CD4-positive, CD25-positive, alpha-beta regulatory T cell (primary cell): Measurements from ENCODE around the gene ACER3. TPM values are rescaled to one million over a fixed set of nuclear protein-coding genes. Genes with fewer than 3 reads are reported as not detected.

Source experiments
- ATAC-seq, 2 donors: fragments of 150-1000 bp; cut with Tn5 transposase; one replicate each; pipeline ENCODE4 v1.10.0; 2021; ENCODE audit warnings: low read depth in 2 of 2, moderate number of reproducible peaks in 2 of 2, moderate library complexity in 1 of 2
- DNase-seq, 3 donors: peaks; one replicate each; pipeline versions ENCODE4 v3.0.0 to v3.0.0-alpha.2; 2012 to 2022; ENCODE audit warnings: mixed read lengths in 1 of 3
- H3K27ac ChIP-seq: one replicate; pipeline ENCODE4 v1.7.0; 2013; ENCODE audit warnings: mild to moderate bottlenecking, low read length; ENCODE audit not compliant: insufficient read depth, poor library complexity, severe bottlenecking
- H3K27me3 ChIP-seq: one replicate; pipeline ENCODE4 v1.7.0; 2013; ENCODE audit warnings: low read length; ENCODE audit not compliant: control insufficient read depth, insufficient read depth
- H3K36me3 ChIP-seq: one replicate; pipeline ENCODE4 v1.7.0; 2013; ENCODE audit warnings: mild to moderate bottlenecking, low read length, moderate library complexity; ENCODE audit not compliant: control insufficient read depth, insufficient read depth
- H3K4me1 ChIP-seq: 2 replicates; pipeline ENCODE4 v1.7.0; 2013; ENCODE audit warnings: mild to moderate bottlenecking, low read length; ENCODE audit not compliant: insufficient read depth, control insufficient read depth, poor library complexity, severe bottlenecking
- H3K4me3 ChIP-seq: one replicate; pipeline ENCODE4 v1.7.0; 2013; ENCODE audit warnings: low read depth, mild to moderate bottlenecking, low read length, moderate library complexity
- H3K9me3 ChIP-seq, 2 experiments: 1 replicate in 1 of 2; 2 replicates in 1 of 2; pipeline ENCODE4 v1.7.0; 2013; ENCODE audit warnings: low read length in 2 of 2, mild to moderate bottlenecking in 1 of 2, moderate library complexity in 1 of 2; ENCODE audit not compliant: control insufficient read depth in 2 of 2
- H3K27ac Mint-ChIP-seq, 3 donors: one replicate each; pipeline ENCODE4 v1.8.0; 2020 to 2022; ENCODE audit warnings: mild to moderate bottlenecking in 3 of 3, mixed read lengths in 3 of 3, moderate library complexity in 2 of 3
- H3K27me3 Mint-ChIP-seq: one replicate; pipeline ENCODE4 v1.8.0; 2022; ENCODE audit warnings: mild to moderate bottlenecking, mixed read lengths
- H3K36me3 Mint-ChIP-seq: one replicate; pipeline ENCODE4 v1.8.0; 2020; ENCODE audit warnings: mixed read lengths
- H3K4me1 Mint-ChIP-seq, 4 donors: one replicate each; pipeline ENCODE4 v1.8.0; 2020 to 2022; ENCODE audit warnings: mixed read lengths in 4 of 4, mild to moderate bottlenecking in 1 of 4
- H3K4me3 Mint-ChIP-seq, 4 donors: one replicate each; pipeline ENCODE4 v1.8.0; 2020 to 2022; ENCODE audit warnings: mild to moderate bottlenecking in 4 of 4, mixed read lengths in 4 of 4, moderate library complexity in 3 of 4
- H3K9me3 Mint-ChIP-seq, 7 donors: one replicate each; pipeline ENCODE4 v1.8.0; 2020 to 2022; ENCODE audit warnings: mixed read lengths in 7 of 7, mild to moderate bottlenecking in 3 of 7, moderate library complexity in 2 of 7
- polyA plus RNA-seq, 4 donors: library from polyadenylated mRNA; unstranded; fragments of 300-500 nt; fragmentation: Illumina TruSeq; gene quantifications; one replicate each; pipeline ENCODE4 v1.2.3, GENCODE V29; 2021
- total RNA-seq: library from RNA; stranded (reverse); gene quantifications from one replicate; pipeline ENCODE4 v1.2.3, GENCODE V29; 2022

ACER3 gene
- total and polyA plus RNA-seq, 5 donors from 2014 or later: 2.6 to 11.8 (median 4.4) TPM

- Mint-ChIP-seq H3K9me3 (peaks cover 0 to 2% (median 0%) of the 10 kb centered on the region in 7 donors), H3K36me3 (no peaks in the 10 kb centered on the region), H3K4me1 (no peaks in the 10 kb centered on the region), H3K27ac (no peak overlapping the region), H3K27me3 (peaks cover 20% of the 10 kb centered on the region), H3K4me3 (no peak overlapping the region)
- Histone ChIP-seq H3K27me3 (peaks cover 4% of the 10 kb centered on the region), H3K36me3 (no peaks in the 10 kb centered on the region), H3K4me3 (no peak overlapping the region), H3K4me1 (no peaks in the 10 kb centered on the region), H3K27ac (no peak overlapping the region), H3K9me3 (no peaks in the 10 kb centered on the region)
- DNase-seq (no peak), ATAC-seq (no peak)
Observed at GRCh38 chr11:76838678-76839068, 22.0 kb upstream of the ACER3 start.

DNA sequence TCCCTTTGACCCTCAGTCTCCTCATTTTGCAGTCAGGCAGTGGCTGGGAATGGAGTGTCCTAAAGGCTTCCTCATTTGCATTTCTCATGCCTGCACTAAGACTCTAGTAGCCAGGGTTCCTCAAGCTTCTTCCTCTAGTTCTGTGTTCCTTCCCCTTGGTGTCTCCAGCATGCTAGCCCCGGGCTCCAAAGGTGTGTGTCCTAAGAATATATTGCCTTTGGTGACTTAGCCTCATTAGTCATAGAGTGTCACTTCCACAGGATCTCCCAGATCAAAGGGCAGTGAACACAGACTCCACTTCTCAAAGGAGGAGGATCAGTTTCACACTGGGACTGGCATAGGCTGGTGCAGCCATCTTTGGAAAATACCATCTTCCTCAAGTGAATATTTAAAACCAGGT is 21.4 kb upstream of the ACER3 start:
- Mint-ChIP-seq H3K36me3 (no peaks in the 10 kb centered on the region), H3K27ac (no peak overlapping the region), H3K9me3 (peaks cover 0 to 2% (median 0%) of the 10 kb centered on the region in 7 donors), H3K4me1 (no peaks in the 10 kb centered on the region), H3K27me3 (peaks cover 19% of the 10 kb centered on the region), H3K4me3 (no peak overlapping the region)
- H3K27me3 ChIP-seq: peaks cover 4% of the 10 kb centered on the region
- H3K27ac ChIP-seq: no peak overlapping the region
- no peak overlapping the region for H3K4me3 ChIP-seq
- H3K9me3 ChIP-seq: no peaks in the 10 kb centered on the region
- ATAC-seq: no peak
- H3K4me1 ChIP-seq: no peaks in the 10 kb centered on the region
- H3K36me3 ChIP-seq: no peaks in the 10 kb centered on the region
- DNase-seq: no peak

DNA sequence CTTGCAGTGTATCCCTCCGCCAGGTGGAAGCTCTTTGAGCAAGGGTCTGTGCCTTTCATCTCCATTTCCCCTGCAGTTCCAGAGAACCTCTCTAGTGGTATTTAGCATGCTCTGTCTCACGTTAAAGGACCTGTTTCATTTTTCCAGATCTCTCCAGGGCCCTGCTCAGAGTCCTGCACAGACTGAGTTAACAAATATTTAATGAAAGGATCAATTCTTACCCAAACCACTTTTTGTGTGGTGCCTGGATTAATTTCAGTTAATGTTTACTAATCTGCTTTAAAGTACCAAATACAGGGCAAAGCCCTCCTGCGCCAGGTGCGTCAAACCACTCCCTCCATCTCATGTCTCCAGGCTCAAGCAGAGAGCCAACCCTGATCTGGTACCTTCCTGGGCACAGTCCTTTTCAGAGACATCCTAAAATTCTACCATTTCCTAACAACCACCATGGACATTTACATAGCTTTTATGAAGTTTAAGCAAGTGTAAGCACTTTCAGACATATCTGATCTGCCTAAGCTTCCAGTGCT is 18.7 kb upstream of the ACER3 start:
- ATAC-seq (no peak), DNase-seq (no peak)
- H3K36me3 Mint-ChIP-seq: no peaks in the 10 kb centered on the region
- Histone ChIP-seq H3K27me3 (peaks cover 6% of the 10 kb centered on the region), H3K36me3 (no peaks in the 10 kb centered on the region), H3K27ac (no peak overlapping the region), H3K9me3 (no peaks in the 10 kb centered on the region), H3K4me3 (no peak overlapping the region), H3K4me1 (no peaks in the 10 kb centered on the region)
- H3K4me1 Mint-ChIP-seq: no peaks in the 10 kb centered on the region
- H3K9me3 Mint-ChIP-seq: peaks cover 0 to 2% (median 0%) of the 10 kb centered on the region in 7 donors
- H3K4me3 Mint-ChIP-seq: no peak overlapping the region
- peaks cover 24% of the 10 kb centered on the region for H3K27me3 Mint-ChIP-seq
- H3K27ac Mint-ChIP-seq: no peak overlapping the region

- no peaks in the 10 kb centered on the region for H3K36me3 ChIP-seq
- ATAC-seq (no peak), DNase-seq (no peak)
- H3K4me1 ChIP-seq: no peaks in the 10 kb centered on the region
- Mint-ChIP-seq H3K27me3 (peaks cover 28% of the 10 kb centered on the region), H3K27ac (no peak overlapping the region), H3K9me3 (peaks cover 0 to 2% (median 0%) of the 10 kb centered on the region in 7 donors), H3K4me1 (no peaks in the 10 kb centered on the region), H3K36me3 (no peaks in the 10 kb centered on the region), H3K4me3 (no peak overlapping the region)
- no peak overlapping the region for H3K4me3 ChIP-seq
- H3K9me3 ChIP-seq: no peaks in the 10 kb centered on the region
- no peak overlapping the region for H3K27ac ChIP-seq
- H3K27me3 ChIP-seq: peaks cover 9% of the 10 kb centered on the region
Observed at GRCh38 chr11:76843907-76844306, 16.8 kb upstream of the ACER3 start.

- H3K4me3 ChIP-seq: no peak overlapping the region
- H3K27ac Mint-ChIP-seq: no peak overlapping the region
- H3K9me3 Mint-ChIP-seq: peaks cover 0 to 2% (median 0%) of the 10 kb centered on the region in 7 donors
- ATAC-seq (no peak), DNase-seq (no peak)
- peaks cover 9% of the 10 kb centered on the region for H3K27me3 ChIP-seq
- no peak overlapping the region for H3K4me3 Mint-ChIP-seq
- no peak overlapping the region for H3K27ac ChIP-seq
- no peaks in the 10 kb centered on the region for H3K36me3 ChIP-seq
- peaks cover 28% of the 10 kb centered on the region for H3K27me3 Mint-ChIP-seq
- H3K4me1 ChIP-seq: no peaks in the 10 kb centered on the region
- no peaks in the 10 kb centered on the region for H3K36me3 Mint-ChIP-seq
- H3K9me3 ChIP-seq: no peaks in the 10 kb centered on the region
- H3K4me1 Mint-ChIP-seq: no peaks in the 10 kb centered on the region
Observed at GRCh38 chr11:76844511-76844910, 16.2 kb upstream of the ACER3 start.

DNA sequence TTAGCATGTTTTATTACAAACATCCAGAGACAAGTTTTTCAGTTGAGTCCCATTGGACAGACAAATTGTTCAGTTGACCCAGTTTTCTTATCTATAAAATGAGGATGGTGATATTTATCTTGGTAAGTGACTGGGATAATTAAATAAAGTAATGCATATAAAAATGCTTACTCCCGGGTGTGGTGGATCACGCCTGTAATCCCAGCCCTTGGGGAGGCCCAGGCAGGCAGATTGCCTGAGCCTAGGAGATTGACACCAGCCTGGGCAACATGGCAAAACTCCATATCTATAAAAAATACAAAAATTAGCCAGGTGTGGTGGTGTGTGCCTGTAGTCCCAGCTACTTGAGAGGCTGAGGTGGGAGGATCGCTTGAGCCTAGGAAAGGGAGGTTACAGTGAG is 15.6 kb upstream of the ACER3 start:
- H3K36me3 ChIP-seq: no peaks in the 10 kb centered on the region
- no peak for DNase-seq
- no peak overlapping the region for H3K4me3 Mint-ChIP-seq
- H3K27me3 Mint-ChIP-seq: peaks cover 25% of the 10 kb centered on the region
- no peak overlapping the region for H3K4me3 ChIP-seq
- no peak overlapping the region for H3K27ac Mint-ChIP-seq
- H3K36me3 Mint-ChIP-seq: no peaks in the 10 kb centered on the region
- H3K4me1 ChIP-seq: no peaks in the 10 kb centered on the region
- ATAC-seq: no peak
- no peaks in the 10 kb centered on the region for H3K9me3 ChIP-seq
- H3K27me3 ChIP-seq: peaks cover 7% of the 10 kb centered on the region
- H3K4me1 Mint-ChIP-seq: no peaks in the 10 kb centered on the region
- peaks cover 0 to 2% (median 0%) of the 10 kb centered on the region in 7 donors for H3K9me3 Mint-ChIP-seq
- H3K27ac ChIP-seq: no peak overlapping the region

GRCh38 chr11:76846441-76846840 is 14.3 kb upstream of the ACER3 start:
- H3K4me1 Mint-ChIP-seq: no peaks in the 10 kb centered on the region
- peaks cover 10% of the 10 kb centered on the region for H3K27me3 ChIP-seq
- no peak overlapping the region for H3K27ac ChIP-seq
- H3K27ac Mint-ChIP-seq: no peak overlapping the region
- peaks cover 23% of the 10 kb centered on the region for H3K27me3 Mint-ChIP-seq
- ATAC-seq (no peak), DNase-seq (no peak)
- H3K4me1 ChIP-seq: no peaks in the 10 kb centered on the region
- peaks cover 0 to 2% (median 0%) of the 10 kb centered on the region in 7 donors for H3K9me3 Mint-ChIP-seq
- no peaks in the 10 kb centered on the region for H3K36me3 Mint-ChIP-seq
- no peak overlapping the region for H3K4me3 ChIP-seq
- no peaks in the 10 kb centered on the region for H3K9me3 ChIP-seq
- no peak overlapping the region for H3K4me3 Mint-ChIP-seq
- H3K36me3 ChIP-seq: no peaks in the 10 kb centered on the region

- no peaks in the 10 kb centered on the region for H3K4me1 ChIP-seq
- H3K36me3 Mint-ChIP-seq: no peaks in the 10 kb centered on the region
- peaks cover 10% of the 10 kb centered on the region for H3K27me3 ChIP-seq
- no peak overlapping the region for H3K4me3 ChIP-seq
- no peak overlapping the region for H3K27ac Mint-ChIP-seq
- H3K27me3 Mint-ChIP-seq: peaks cover 23% of the 10 kb centered on the region
- H3K36me3 ChIP-seq: no peaks in the 10 kb centered on the region
- no peaks in the 10 kb centered on the region for H3K9me3 ChIP-seq
- no peaks in the 10 kb centered on the region for H3K4me1 Mint-ChIP-seq
- ATAC-seq (no peak), DNase-seq (no peak)
- no peaks in the 10 kb centered on the region for H3K9me3 Mint-ChIP-seq
- H3K27ac ChIP-seq: no peak overlapping the region
- no peak overlapping the region for H3K4me3 Mint-ChIP-seq
Observed at GRCh38 chr11:76849376-76849775, 11.3 kb upstream of the ACER3 start.
